Body of pancreas (tissue), 4 donors: ENCODE measurements around the gene OSCP1.

Source experiments
- CTCF ChIP-seq, 7 experiments: fragments of 450-650 bp in 4 of 7; fragments of 200-600 bp in 3 of 7; sonication (generic) in 3 of 7; IDR thresholded peaks; one replicate each; pipeline ENCODE4 v1.5.1; 2016 to 2019; ENCODE audit warnings: antibody characterized with exemption in 7 of 7
- POLR2A ChIP-seq, 3 donors: fragments of 450-650 bp; IDR thresholded peaks; one replicate each; pipeline ENCODE4 v1.6.1; 2016; ENCODE audit warnings: antibody characterized with exemption in 3 of 3, mild to moderate bottlenecking in 2 of 3

- no peak for TF ChIP-seq CTCF (IDR thresholded peaks at IDR 0.05)
- no peak for TF ChIP-seq POLR2A (IDR thresholded peaks at IDR 0.05)
Observed at GRCh38 chr1:36389261-36389660, 61.0 kb downstream of the OSCP1 start.
